ENCODE results near the gene ZNF568. TPM values are rescaled to one million over a fixed set of nuclear protein-coding genes. Genes with fewer than 3 reads are reported as not detected.

ZNF568 gene
- total and polyA plus RNA-seq, 2 of the 4 experiments (the other 2 are of a cell fraction) = 3.0 to 7.3 TPM

GRCh38 chr19:36918090-36918489, 2.0 kb downstream of the ZNF568 start:
- CTCF ChIA-PET = no interaction called here
- 100% methylated on average over 4 of the region's 9 CpGs; no CpG with 5 or more reads in 1 of the 2 experiments for WGBS, 2 experiments (ENCODE audit: extremely low coverage in 2 of 2, insufficient read length in 1 of 2)

More at GRCh38 chr19:36918090-36918489, 2.0 kb downstream of the ZNF568 start:
- Histone ChIP-seq H3K27me3 (ENCODE audit: control insufficient read depth, insufficient read depth, low read length) (no peaks in the 10 kb centered on the region), H3K4me2 (ENCODE audit: low read depth, low read length) (no peak overlapping the region), H3K4me3 (ENCODE audit: insufficient read depth, low read depth, low read length) (no peak overlapping the region), H4K91ac (ENCODE audit: insufficient read depth, low read depth, low read length) (no peak overlapping the region), H2BK120ac (ENCODE audit: low read depth, low read length) (no peak overlapping the region), H2AK9ac (replicated peaks; ENCODE audit: low read depth, low read length, poor library complexity) (no peak overlapping the region), H2BK15ac (ENCODE audit: low read depth, low read length) (no peak overlapping the region), H4K5ac (ENCODE audit: low read depth, low read length) (no peak overlapping the region), H3K23ac (ENCODE audit: low read depth, low read length) (no peak overlapping the region), H2BK5ac (ENCODE audit: low read depth, low read length, poor library complexity, severe bottlenecking) (no peak overlapping the region), H3K18ac (ENCODE audit: low read depth, low read length) (no peak overlapping the region), H3K9me1 (ENCODE audit: insufficient read depth, low read length) (no peaks in the 10 kb centered on the region), H4K8ac (ENCODE audit: low read depth in 2 of 2, low read length in 2 of 2) (no peak overlapping the region), H3K36me3 (ENCODE audit: control insufficient read depth, insufficient read depth, low read length) (peaks cover 13% of the 10 kb centered on the region), H3K14ac (replicated peaks; ENCODE audit: low read depth, low read length) (no peak overlapping the region), H3K79me1 (ENCODE audit: low read depth in 1 of 2, low read length in 2 of 2) (peaks cover 15 to 16% of the 10 kb centered on the region in 2 experiments), H3K4me1 (ENCODE audit: control insufficient read depth, insufficient read depth, low read length) (no peaks in the 10 kb centered on the region), H3K27ac (ENCODE audit: insufficient read depth, low read length) (no peak overlapping the region), H4K20me1 (ENCODE audit: insufficient read depth, low read length) (no peaks in the 10 kb centered on the region), H3K9me3 (ENCODE audit: control insufficient read depth, insufficient read depth, low read length) (peaks cover 8% of the 10 kb centered on the region), H3K4ac (ENCODE audit: low read depth, low read length) (no peak overlapping the region), H2AFZ (replicated peaks; ENCODE audit: low read length, poor library complexity) (no peak overlapping the region), H2BK20ac (ENCODE audit: low read depth, low read length) (no peak overlapping the region), H2AK5ac (ENCODE audit: low read depth, low read length) (no peak overlapping the region), H3K9ac (ENCODE audit: low read depth, low read length) (no peak overlapping the region), H3K56ac (ENCODE audit: extremely low read depth, insufficient read depth, low read length) (no peak overlapping the region)
- POLR2A ChIA-PET (ENCODE audit: unreplicated experiment) = no interaction called here
- dilution Hi-C loops (cut with HindIII; ENCODE audit: low sequenced_read_pairs, unreplicated experiment) (no loop called here), intact Hi-C loops (cut with micrococcal nuclease) (loop anchor here (5.0 kb wide), 1 partner anchor 66 kb away; the partner anchor contains the start of gene ZNF345), in situ Hi-C loops (cut with MboI; ENCODE audit: low sequenced_read_pairs) (no loop called here)
- DNase-seq = no peak
- ATAC-seq (ENCODE audit: low read depth) = no peak
- TF ChIP-seq BHLHE40 (IDR thresholded peaks at IDR 0.05; ENCODE audit: low read depth, low read length) (no peak), CHD1 (IDR thresholded peaks at IDR 0.05; ENCODE audit: low read depth, low read length) (no peak), RAD21 (IDR thresholded peaks at IDR 0.05; ENCODE audit: low read length) (no peak), RCOR1 (IDR thresholded peaks at IDR 0.05; ENCODE audit: insufficient replicate concordance, low read length) (no peak), POLR2A (IDR thresholded peaks at IDR 0.05; ENCODE audit: low read depth, low read length) (no peak), CEBPB (IDR thresholded peaks at IDR 0.05; ENCODE audit: low read depth, low read length) (no peak), MXI1 (IDR thresholded peaks at IDR 0.05; ENCODE audit: borderline replicate concordance, low read depth, low read length) (no peak), FOS (IDR thresholded peaks at IDR 0.05; ENCODE audit: low read depth, low read length) (no peak), NFE2L2 (IDR thresholded peaks at IDR 0.05; ENCODE audit: low read depth, low read length) (no peak), SMC3 (IDR thresholded peaks at IDR 0.05; ENCODE audit: low read depth, low read length) (no peak), CTCF (conservative IDR thresholded peaks at IDR 0.05; ENCODE audit: low read depth, low read length) (no peak), USF2 (IDR thresholded peaks at IDR 0.05; ENCODE audit: low read depth, low read length) (no peak), MAFK (IDR thresholded peaks at IDR 0.05; ENCODE audit: low read depth, low read length) (no peak), RFX5 (IDR thresholded peaks at IDR 0.05; ENCODE audit: low read depth, low read length) (no peak), MAZ (IDR thresholded peaks at IDR 0.05; ENCODE audit: borderline replicate concordance, low read depth, low read length) (no peak)
- TF ChIP-seq, protein P1, sequence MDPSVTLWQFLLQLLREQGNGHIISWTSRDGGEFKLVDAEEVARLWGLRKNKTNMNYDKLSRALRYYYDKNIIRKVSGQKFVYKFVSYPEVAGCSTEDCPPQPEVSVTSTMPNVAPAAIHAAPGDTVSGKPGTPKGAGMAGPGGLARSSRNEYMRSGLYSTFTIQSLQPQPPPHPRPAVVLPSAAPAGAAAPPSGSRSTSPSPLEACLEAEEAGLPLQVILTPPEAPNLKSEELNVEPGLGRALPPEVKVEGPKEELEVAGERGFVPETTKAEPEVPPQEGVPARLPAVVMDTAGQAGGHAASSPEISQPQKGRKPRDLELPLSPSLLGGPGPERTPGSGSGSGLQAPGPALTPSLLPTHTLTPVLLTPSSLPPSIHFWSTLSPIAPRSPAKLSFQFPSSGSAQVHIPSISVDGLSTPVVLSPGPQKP (IDR thresholded peaks at IDR 0.05; ENCODE audit: borderline replicate concordance, low read depth, low read length) = no peak
- BruUV-seq (replicated peaks) = no TSS peak
